NCI-H524 (cell line): ENCODE measurements around the gene UBR4.

ENCODE experiments used
- DNase-seq, 2 experiments: peaks; one replicate each; lab custom pipeline; 2025; lab: John Stamatoyannopoulos, UW

UBR4 gene

DNA sequence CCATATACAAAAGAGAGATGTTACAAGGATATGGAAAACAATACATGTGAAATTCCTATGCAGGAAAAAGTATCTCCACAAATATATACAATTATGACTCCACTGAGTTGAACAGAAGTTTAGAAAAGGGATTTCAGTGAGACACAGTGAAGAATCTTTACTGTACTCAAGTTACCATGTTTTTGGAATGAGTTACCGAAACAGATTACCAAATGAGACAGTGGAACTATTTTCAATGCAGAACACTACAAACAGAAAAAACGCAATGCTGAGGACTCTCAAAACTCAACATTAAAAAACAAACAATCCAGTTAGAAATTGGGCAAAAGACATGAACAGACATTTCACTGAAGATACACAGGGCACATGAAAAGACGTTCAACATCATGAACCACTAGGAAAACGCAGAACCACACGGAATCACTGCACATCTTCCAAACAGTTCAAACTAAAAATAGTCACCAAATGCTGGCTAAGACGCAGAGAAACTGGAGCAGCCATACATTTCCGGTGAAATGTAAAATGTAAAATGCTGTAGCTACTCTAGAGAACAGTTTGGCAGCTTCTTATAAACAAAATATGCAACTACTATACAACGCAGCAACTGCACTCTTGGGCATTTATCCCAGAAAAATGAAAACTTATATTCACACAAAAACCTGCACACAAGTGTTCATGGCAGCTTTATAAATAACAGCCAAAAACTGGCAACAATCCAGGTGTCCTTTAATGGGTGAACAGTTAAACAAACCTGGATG is 118.7 kb downstream of the UBR4 start:
- DNase-seq = no peak

- DNase-seq = no peak
Observed at GRCh38 chr1:19089524-19089923, 120.5 kb downstream of the UBR4 start.

- no peak for DNase-seq
Observed at GRCh38 chr1:19088717-19089442, 121.2 kb downstream of the UBR4 start.

DNA sequence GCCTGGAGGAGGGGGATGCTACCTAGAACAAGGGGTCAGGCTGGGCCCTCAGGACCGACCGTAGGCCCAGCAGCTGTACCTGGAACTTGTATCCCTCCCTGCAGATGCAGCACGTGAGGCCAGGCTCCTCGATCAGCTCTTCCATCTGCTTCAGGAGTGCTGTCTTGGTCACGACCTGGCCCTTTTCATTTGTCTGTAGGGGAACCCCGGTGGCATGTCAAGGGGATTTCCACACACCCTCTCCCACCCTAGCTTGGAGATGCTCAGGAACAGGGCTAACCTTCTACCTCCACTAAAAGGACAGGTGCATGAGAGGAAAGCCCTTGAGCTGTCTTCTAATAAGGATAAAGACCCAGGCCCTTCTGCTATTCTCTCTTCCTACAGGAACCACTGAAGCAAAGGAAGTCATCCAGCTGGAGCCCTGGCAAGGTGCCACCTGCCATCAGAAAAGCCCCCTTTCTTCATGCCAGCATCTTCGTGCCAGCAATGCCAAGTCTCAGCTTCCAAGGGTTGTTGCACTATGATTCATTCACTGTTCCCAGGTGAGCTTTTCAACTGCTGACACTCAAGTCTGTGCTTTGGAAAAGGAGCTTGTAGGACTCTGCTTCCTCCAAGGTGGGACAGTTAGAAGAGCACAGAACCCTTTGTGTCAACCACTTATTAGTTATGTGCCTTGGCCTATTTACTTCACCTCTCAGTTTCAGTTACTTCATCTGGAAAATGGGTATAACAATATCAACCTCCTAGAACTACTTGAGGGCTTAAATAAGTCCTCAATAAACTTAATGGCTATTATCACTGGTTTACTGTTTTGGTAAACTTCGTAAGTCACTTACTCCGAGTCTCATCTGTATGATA is 122.1 kb downstream of the UBR4 start:
- DNase-seq = peak; percentile 61 to 84

DNA sequence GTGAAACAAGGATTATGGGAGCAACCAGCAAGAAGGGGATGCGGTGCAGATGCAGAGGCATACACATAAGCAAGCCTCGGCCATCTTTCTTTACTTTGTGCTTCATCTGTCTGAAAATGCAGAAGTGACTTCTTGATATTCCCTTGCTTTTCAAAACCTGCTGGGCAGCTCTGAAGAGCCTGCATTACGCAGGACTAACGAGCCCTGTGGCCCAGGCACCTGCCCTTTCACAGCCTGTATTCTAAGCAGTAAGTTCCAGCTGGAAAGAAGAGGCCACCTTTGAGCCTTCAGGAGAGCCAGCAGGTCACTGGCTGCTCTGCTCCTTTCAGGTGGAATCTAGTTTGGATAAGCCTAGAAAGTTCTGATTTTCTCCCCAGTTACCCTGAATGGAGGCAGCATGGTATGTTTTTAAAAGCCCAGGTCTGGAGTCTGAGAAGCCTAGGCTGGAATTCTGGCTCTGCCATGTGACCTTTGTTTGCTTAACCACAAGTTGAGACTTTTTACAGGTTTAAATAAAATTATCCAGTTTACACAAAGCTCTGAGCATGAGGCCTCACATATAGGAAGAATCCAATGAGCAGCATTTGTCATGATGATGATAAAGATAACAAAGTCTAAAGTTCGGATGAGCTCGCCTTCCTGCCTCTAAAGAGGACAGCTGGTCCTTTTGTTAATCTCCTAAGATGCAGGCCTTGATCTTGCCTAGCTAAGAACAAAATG is 122.9 kb downstream of the UBR4 start:
- peak in 1 of 2 experiments; percentile 68 for DNase-seq

DNA sequence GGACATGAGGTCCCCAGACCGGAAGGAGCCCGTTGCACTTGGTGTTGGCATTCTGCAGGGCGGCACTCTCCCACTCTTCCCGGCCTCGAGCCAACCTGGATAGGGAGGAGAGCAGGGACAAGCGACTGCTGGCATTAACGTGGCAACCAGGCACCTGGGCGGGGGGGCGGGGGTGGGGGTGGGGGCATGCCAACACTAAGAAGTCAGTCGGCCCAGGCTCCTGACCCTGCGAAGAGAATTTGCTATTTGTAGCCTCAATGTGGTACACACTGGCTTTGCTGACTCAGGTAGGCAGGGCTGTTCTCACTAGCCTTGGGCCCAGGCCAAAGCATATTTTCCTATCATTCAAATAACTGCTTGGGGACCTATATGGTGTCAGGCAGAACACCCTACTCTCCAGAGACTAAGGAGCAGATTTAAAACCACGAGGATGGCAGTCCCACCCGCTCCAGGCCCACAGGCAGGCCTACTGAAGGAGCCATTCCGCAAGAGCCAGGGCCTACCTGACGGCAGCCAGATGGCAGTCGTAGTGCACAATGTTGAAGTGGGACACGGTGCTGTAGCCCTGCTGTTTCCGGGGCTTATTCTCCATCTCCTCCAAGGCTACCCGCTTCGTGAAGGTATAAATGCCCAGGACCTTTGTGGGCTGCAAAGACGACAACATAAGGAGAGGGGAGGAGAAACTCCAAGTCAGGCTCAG is 123.7 kb downstream of the UBR4 start:
- peak; percentile 50 to 78 for DNase-seq

DNA sequence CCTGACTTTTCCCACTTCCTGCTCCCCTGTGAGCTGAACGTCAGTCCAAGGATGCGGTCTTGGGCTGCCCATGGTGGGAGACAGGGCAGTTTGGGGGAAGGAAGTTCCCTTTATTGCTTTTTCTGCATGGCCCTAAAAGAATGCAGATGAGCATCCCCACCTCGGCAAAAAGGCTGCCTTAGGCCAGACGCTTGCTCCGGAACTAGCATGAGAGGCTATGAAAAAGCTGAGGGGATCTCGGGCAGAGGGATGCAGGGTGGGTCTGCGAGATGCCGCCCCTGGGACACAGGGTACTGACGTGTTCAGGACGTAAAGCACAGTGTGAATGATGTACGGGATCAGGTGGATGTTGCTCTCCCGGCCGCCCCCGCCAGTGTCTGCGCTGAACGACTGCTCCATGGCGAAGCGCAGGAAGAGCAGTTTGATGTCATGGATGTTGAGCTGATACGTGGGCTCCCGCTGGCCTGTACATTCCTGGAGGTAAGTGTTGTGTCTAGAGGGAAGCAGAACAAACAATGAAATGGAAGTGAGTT is 125.8 kb downstream of the UBR4 start:
- no peak for DNase-seq

DNA sequence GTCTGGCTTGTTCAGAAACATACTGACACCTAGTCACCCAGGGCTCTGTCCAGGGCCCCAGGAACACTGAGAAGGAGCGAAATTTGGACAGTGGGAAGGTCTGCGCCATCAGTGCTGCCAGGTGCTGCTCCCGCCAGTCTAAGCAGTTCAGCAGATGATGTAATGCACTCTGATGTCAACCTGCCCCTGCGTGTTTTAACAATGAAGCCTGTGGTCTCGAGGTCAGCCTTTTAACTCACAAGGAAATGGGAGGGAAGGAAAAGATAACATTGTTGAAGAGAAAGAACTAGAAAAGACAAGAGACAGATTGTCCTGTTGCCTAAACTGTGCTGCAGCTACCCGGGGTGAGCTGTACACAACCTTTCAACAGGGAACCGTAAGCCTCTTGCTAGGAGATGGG is 127.0 kb downstream of the UBR4 start:
- DNase-seq = no peak

- no peak for DNase-seq
Observed at GRCh38 chr1:19081218-19081893, 128.7 kb downstream of the UBR4 start.

DNA sequence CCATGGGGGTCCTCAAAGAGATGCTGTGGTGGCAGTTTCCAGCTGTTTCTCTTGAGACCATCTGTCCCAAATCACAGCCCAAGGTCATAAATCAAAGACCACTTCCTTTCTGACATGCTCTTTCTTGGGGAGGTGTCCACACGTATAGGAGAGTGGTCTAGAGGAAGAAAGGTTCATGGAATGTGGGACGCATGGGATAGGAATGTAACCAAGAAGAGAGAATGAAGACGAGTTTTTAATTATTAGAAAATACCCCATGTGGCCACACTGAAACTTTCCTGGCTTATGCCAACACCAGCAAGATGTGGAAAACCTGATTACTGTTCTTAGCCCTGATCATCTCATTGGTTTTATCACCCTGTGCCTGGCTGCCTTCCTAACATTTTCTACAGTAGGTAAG is 129.3 kb downstream of the UBR4 start:
- no peak for DNase-seq

DNA sequence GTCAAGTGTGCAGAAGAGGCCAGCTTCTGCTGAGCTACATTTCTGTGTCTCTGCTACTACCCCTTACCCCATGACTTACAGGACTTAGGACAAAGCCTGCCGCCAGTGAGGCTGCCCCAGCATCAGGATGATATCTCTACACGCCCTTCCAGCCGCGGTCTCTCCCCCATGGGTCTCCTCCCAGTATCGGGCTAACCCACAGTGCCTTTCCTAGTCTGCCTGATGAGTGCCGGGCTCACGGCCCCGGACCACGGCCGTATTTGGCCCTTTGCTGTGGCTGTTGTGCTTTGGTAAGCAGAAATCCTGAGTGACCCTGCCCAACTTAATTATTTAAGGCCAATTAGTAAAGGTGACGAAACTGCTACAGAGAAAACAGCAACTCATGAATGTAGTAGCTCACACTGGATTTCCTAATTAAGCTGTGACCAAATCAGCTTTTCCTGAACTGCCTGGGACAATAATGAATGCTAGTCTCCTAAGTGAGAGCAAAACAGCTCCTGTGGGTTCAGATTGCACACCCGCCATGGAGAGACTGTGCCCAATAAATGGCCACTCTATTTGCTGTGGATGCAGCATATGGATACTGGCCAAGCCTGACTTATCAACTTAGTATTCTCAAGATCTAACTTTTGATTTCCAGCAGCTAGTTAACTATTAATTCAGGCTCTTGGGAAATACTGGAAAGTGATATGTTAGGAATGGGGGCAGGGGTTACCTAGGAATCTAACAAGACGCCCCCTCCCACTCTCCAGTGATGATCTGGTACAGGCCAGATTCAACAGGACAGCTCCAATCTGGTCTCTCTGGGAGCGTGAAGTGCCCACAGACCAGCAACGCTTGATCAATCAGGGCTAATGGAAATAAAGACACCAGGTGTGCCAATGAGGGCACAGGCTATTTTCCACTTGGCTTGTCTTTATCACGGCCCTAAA is 130.3 kb downstream of the UBR4 start:
- no peak for DNase-seq

- no peak for DNase-seq
Observed at GRCh38 chr1:19078536-19078935, 131.5 kb downstream of the UBR4 start.

DNA sequence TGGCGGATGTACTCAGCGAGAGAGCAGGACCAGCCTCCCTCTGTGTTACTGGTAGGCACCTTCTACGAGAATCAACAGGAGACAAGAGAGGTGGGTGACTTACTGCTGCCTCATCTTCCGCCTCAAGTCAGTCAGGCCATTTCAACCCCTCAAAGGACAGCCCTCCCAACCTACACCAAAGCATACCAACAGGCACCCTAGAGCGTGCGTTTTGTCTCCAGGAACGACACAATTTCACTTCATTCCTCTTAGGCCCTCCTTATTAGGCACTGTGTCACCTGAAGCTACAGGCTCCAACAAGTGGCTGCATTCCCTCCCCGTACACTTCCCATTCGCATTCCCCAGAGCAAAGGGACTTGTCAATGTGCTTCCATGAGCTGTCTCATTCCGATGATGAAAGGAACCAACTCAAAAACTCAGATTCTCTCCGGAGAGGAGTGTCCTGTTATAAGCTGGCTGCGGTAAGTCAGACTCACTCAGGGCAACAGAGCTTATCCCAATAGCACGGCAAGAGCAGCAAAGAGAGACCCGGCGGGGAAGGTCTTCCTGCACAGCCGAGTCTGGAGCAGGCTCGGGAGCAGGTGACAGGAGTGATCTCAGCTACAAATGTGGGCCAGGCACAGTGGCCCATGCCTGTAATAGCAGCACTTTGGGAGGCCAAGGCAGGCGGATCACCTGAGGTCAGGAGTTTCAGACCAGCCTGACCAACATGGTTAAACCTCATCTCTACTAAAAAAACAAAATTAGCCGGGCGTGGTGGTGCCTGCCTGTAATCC is 133.0 kb downstream of the UBR4 start:
- no peak for DNase-seq

GRCh38 chr1:19074902-19075721 is 135.0 kb downstream of the UBR4 start:
- DNase-seq = no peak

GRCh38 chr1:19074361-19074901 is 135.6 kb downstream of the UBR4 start:
- no peak for DNase-seq

GRCh38 chr1:19073311-19074186 is 136.5 kb downstream of the UBR4 start:
- no peak for DNase-seq
